Stimulated activated naive B cell treated with anti-CD40 and anti-IgM and Interleukin-4, amounts not matched to agents 10 μg/mL and 1 μg/mL and 100 μg/mL, for 72 hours (primary cell): ENCODE data around the gene NOP9.
"Not testable (repeated sequence)": the region's sequence is repeated elsewhere in the genome, so short reads cannot be mapped to it uniquely, and the experiment has no call there.

ENCODE experiments used
- ATAC-seq, 2 donors: fragments of 150-1000 bp; cut with Tn5 transposase; replicated peaks; 2 replicates each; pipeline ENCODE4 v1.10.0; 2021; ENCODE audit warnings: moderate library complexity in 1 of 2
- DNase-seq: peaks from one replicate; pipeline ENCODE4 v3.0.0; 2021
- H3K27ac Mint-ChIP-seq: one replicate; pipeline ENCODE4 v1.8.0; 2022; ENCODE audit warnings: mild to moderate bottlenecking, mixed read lengths
- H3K27me3 Mint-ChIP-seq, 2 donors: one replicate each; pipeline ENCODE4 v1.8.0; 2022; ENCODE audit warnings: mixed read lengths in 2 of 2
- H3K36me3 Mint-ChIP-seq, 2 donors: one replicate each; pipeline ENCODE4 v1.8.0; 2022; ENCODE audit warnings: mixed read lengths in 2 of 2, mild to moderate bottlenecking in 1 of 2
- H3K4me1 Mint-ChIP-seq, 2 donors: one replicate each; pipeline ENCODE4 v1.8.0; 2022; ENCODE audit warnings: mixed read lengths in 2 of 2, mild to moderate bottlenecking in 1 of 2
- H3K4me3 Mint-ChIP-seq, 2 donors: one replicate each; pipeline ENCODE4 v1.8.0; 2022; ENCODE audit warnings: mild to moderate bottlenecking in 2 of 2, mixed read lengths in 2 of 2, moderate library complexity in 1 of 2
- H3K9me3 Mint-ChIP-seq, 2 donors: one replicate each; pipeline ENCODE4 v1.8.0; 2022; ENCODE audit warnings: mixed read lengths in 2 of 2, mild to moderate bottlenecking in 1 of 2

The NOP9 gene

GRCh38 chr14:24327914-24328313 is 28.3 kb downstream of the NOP9 start:
- DNase-seq, H3K36me3 Mint-ChIP-seq, H3K4me3 Mint-ChIP-seq, H3K9me3 Mint-ChIP-seq, H3K27ac Mint-ChIP-seq, ATAC-seq: not testable (repeated sequence)
- Mint-ChIP-seq H3K27me3 (peaks cover 12 to 16% of the 10 kb centered on the region in 2 donors), H3K4me1 (peaks cover 10 to 14% of the 10 kb centered on the region in 2 donors)

GRCh38 chr14:24329073-24329663 is 29.5 kb downstream of the NOP9 start:
- Mint-ChIP-seq H3K4me3 (no peak overlapping the region), H3K4me1 (peaks cover 14 to 25% of the 10 kb centered on the region in 2 donors), H3K27me3 (peaks cover 11 to 25% of the 10 kb centered on the region in 2 donors), H3K27ac (no peak overlapping the region), H3K9me3 (no peaks in the 10 kb centered on the region), H3K36me3 (no peaks in the 10 kb centered on the region)
- DNase-seq: no peak
- ATAC-seq: no peak

- Mint-ChIP-seq H3K27ac (no peak overlapping the region), H3K27me3 (peaks cover 9 to 31% of the 10 kb centered on the region in 2 donors), H3K4me1 (peaks cover 18 to 30% of the 10 kb centered on the region in 2 donors), H3K36me3 (no peaks in the 10 kb centered on the region), H3K9me3 (no peaks in the 10 kb centered on the region), H3K4me3 (no peak overlapping the region)
- DNase-seq: no peak
- no peak for ATAC-seq
These were observed 30.1 kb downstream of the NOP9 start for GRCh38 chr14:24329736-24330135.

- no peak for DNase-seq
- Mint-ChIP-seq H3K27ac (no peak overlapping the region), H3K27me3 (peaks cover 16 to 39% of the 10 kb centered on the region in 2 donors), H3K9me3 (no peaks in the 10 kb centered on the region), H3K36me3 (peaks cover under 1 to 8% of the 10 kb centered on the region in 2 donors), H3K4me3 (no peak overlapping the region), H3K4me1 (peaks cover 24 to 38% of the 10 kb centered on the region in 2 donors)
- ATAC-seq: no peak
These were observed 31.5 kb downstream of the NOP9 start for GRCh38 chr14:24330973-24331674.

- Mint-ChIP-seq H3K36me3 (peaks cover 4 to 13% of the 10 kb centered on the region in 2 donors), H3K27me3 (peaks cover 16 to 39% of the 10 kb centered on the region in 2 donors), H3K9me3 (no peaks in the 10 kb centered on the region), H3K4me1 (peaks cover 24 to 38% of the 10 kb centered on the region in 2 donors), H3K27ac (peak overlapping the region; percentile 77), H3K4me3 (peak overlapping the region; percentile 82 to 87)
- no peak for DNase-seq
- no peak for ATAC-seq
These were observed 32.1 kb downstream of the NOP9 start for GRCh38 chr14:24331731-24332267.

- Mint-ChIP-seq H3K9me3 (no peaks in the 10 kb centered on the region), H3K27ac (peak overlapping the region; percentile 77), H3K36me3 (peaks cover 10 to 15% of the 10 kb centered on the region in 2 donors), H3K4me1 (peaks cover 24 to 38% of the 10 kb centered on the region in 2 donors), H3K4me3 (peak overlapping the region; percentile 82 to 87), H3K27me3 (peaks cover 16 to 39% of the 10 kb centered on the region in 2 donors)
- DNase-seq (peak; percentile 84), ATAC-seq (peak; percentile 88 to 91)
These were observed 32.8 kb downstream of the NOP9 start for GRCh38 chr14:24332268-24332993.

GRCh38 chr14:24334431-24335291 is 35.0 kb downstream of the NOP9 start, which contains the start of gene ADCY4:
TSS of gene ADCY4 (minus strand) at chr14:24335071. CDS start at chr14:24334652, 419 bp downstream.
- no peaks in the 10 kb centered on the region for H3K9me3 Mint-ChIP-seq
- ATAC-seq (peak; percentile 29 to 33), DNase-seq (no peak)
- H3K4me3 Mint-ChIP-seq: peak within 1 kb of the TSS; percentile 70 to 87
- H3K36me3 Mint-ChIP-seq: peaks cover 16 to 25% of the 10 kb centered on the region in 2 donors
- H3K27ac Mint-ChIP-seq: no peak within 1 kb of the TSS
- peaks cover 16 to 39% of the 10 kb centered on the region in 2 donors for H3K27me3 Mint-ChIP-seq
- peaks cover 36 to 58% of the 10 kb centered on the region in 2 donors for H3K4me1 Mint-ChIP-seq

GRCh38 chr14:24335461-24336171 is 36.0 kb downstream of the NOP9 start:
- Mint-ChIP-seq H3K4me1 (peaks cover 38 to 65% of the 10 kb centered on the region in 2 donors), H3K27ac (no peak overlapping the region), H3K4me3 (peak overlapping the region in 1 of 2 donors; percentile 57), H3K36me3 (peaks cover 16 to 25% of the 10 kb centered on the region in 2 donors), H3K9me3 (no peaks in the 10 kb centered on the region), H3K27me3 (peaks cover 16 to 39% of the 10 kb centered on the region in 2 donors)
- no peak for ATAC-seq
- no peak for DNase-seq

- Mint-ChIP-seq H3K27ac (no peak overlapping the region), H3K36me3 (peaks cover 16 to 25% of the 10 kb centered on the region in 2 donors), H3K9me3 (no peaks in the 10 kb centered on the region), H3K27me3 (peaks cover 21 to 29% of the 10 kb centered on the region in 2 donors), H3K4me3 (no peak overlapping the region), H3K4me1 (peaks cover 35 to 57% of the 10 kb centered on the region in 2 donors)
- no peak for DNase-seq
- no peak for ATAC-seq
These were observed 37.6 kb downstream of the NOP9 start for GRCh38 chr14:24337144-24337823.

- DNase-seq: no peak
- H3K27ac Mint-ChIP-seq: no peak overlapping the region
- peaks cover 22 to 24% of the 10 kb centered on the region in 2 donors for H3K27me3 Mint-ChIP-seq
- peak overlapping the region in 1 of 2 donors; percentile 36 for H3K4me3 Mint-ChIP-seq
- peaks cover 16 to 25% of the 10 kb centered on the region in 2 donors for H3K36me3 Mint-ChIP-seq
- no peaks in the 10 kb centered on the region for H3K9me3 Mint-ChIP-seq
- peaks cover 31 to 52% of the 10 kb centered on the region in 2 donors for H3K4me1 Mint-ChIP-seq
- no peak for ATAC-seq
These were observed 38.1 kb downstream of the NOP9 start for GRCh38 chr14:24337824-24338175.

GRCh38 chr14:24338843-24339242 is 39.2 kb downstream of the NOP9 start:
- peak overlapping the region; percentile 17 for H3K27ac Mint-ChIP-seq
- H3K4me1 Mint-ChIP-seq: peaks cover 28 to 43% of the 10 kb centered on the region in 2 donors
- no peak for DNase-seq
- peaks cover 18 to 20% of the 10 kb centered on the region in 2 donors for H3K27me3 Mint-ChIP-seq
- H3K36me3 Mint-ChIP-seq: peaks cover 16 to 25% of the 10 kb centered on the region in 2 donors
- no peak for ATAC-seq
- peak overlapping the region; percentile 91 for H3K4me3 Mint-ChIP-seq
- no peaks in the 10 kb centered on the region for H3K9me3 Mint-ChIP-seq

- DNase-seq: peak; percentile 60
- H3K36me3 Mint-ChIP-seq: peaks cover 16 to 25% of the 10 kb centered on the region in 2 donors
- H3K4me3 Mint-ChIP-seq: peak within 1 kb of the TSS; percentile 91
- H3K27me3 Mint-ChIP-seq: peaks cover 17 to 18% of the 10 kb centered on the region in 2 donors
- no peaks in the 10 kb centered on the region for H3K9me3 Mint-ChIP-seq
- peak; percentile 95 to 96 for ATAC-seq
- H3K27ac Mint-ChIP-seq: peak within 1 kb of the TSS; percentile 90
- peaks cover 25 to 37% of the 10 kb centered on the region in 2 donors for H3K4me1 Mint-ChIP-seq
These were observed 39.9 kb downstream of the NOP9 start, which contains the start of gene RIPK3 for GRCh38 chr14:24339284-24340151. TSS of gene RIPK3 (minus strand) at chr14:24339991. CDS start at chr14:24339826, 165 bp downstream.
